Endometrial microvascular endothelial cells (primary cell): ENCODE results near the gene GLMN. TPM values are rescaled to one million over a fixed set of nuclear protein-coding genes. Genes with fewer than 3 reads are reported as not detected.

Source experiments
- in situ Hi-C: cut with HindIII; loops from 2 replicates; pipeline ENCODE4 v1.10.0; 2017; ENCODE audit warnings: low sequenced_read_pairs, low pct_unique_long_range_greater_than_20kb; ENCODE audit errors: inconsistent ontology term
- total RNA-seq: library from RNA; depleted of rRNA; stranded (reverse); fragments of >200 nt; gene quantifications from one replicate; pipeline ENCODE4 v1.2.3, GENCODE V29; 2015; ENCODE audit errors: inconsistent ontology term

The GLMN gene
- total RNA-seq, 1 donor from 2014 or later = 16.4 TPM

DNA sequence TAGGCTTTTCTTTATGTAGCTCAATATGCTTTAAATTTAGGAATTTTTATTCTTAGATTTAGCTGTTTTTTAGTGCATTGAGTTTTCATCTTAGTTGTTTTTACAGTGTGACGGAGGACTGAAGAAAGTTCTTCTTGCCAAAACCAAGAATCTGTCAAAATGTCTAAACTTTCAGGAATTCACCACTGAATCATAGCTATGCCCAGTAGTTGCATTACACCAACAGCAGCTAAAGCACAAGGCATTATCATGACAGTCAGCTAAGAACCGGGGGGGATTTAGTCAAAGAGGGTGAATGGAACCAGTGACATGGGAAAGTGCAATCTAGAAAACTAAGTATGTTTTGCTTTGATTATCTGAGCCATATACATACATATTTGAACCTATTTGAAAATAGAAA lies 87.6 kb downstream of the GLMN start:
- in situ Hi-C loops = no loop called here

GRCh38 chr1:92210701-92211100 lies 88.1 kb downstream of the GLMN start:
- in situ Hi-C loops = no loop called here

GRCh38 chr1:92203105-92203504 lies 95.7 kb downstream of the GLMN start:
- in situ Hi-C loops = no loop called here

DNA sequence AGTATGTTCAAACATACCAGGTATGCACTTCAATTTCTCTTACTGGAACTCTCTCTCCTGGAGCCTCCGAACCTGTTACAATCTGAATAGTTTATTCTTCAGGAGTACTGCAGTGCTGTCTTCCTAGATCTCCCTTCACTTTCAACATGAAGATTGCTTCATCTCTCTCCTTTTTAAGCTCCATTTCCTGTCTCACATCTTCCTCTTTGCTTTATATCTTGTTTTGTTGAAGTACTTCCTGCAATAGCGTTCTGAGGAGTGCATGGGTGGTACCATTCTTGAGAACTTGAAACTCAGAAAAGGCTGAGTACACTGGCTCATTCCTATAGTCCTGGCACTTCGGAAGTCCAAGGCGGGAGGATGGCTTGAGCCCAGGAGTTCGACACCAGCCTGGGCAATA lies 96.8 kb downstream of the GLMN start:
- in situ Hi-C loops = no loop called here

Other genes with a start within 250 kb of the GLMN start
- not detected for gene SETSIP, start 223.6 kb downstream of the GLMN start, total RNA-seq
- 0.84 TPM for gene BTBD8, start 218.6 kb downstream of the GLMN start, total RNA-seq
- not detected for gene C1orf146, start 81.1 kb downstream of the GLMN start, total RNA-seq
- 11.6 TPM for gene RPAP2, start 72 bp upstream of the GLMN start, total RNA-seq
- not detected for gene GFI1, start 187.9 kb upstream of the GLMN start, total RNA-seq